LNCaP clone FGC (cell line): Measurements from ENCODE around the gene SHANK1.

Experiments
- DNase-seq: peaks from one replicate; pipeline ENCODE4 v3.0.0-alpha.2; 2011; ENCODE audit warnings: low read depth
- H3K4me3 ChIP-seq: 2 replicates; pipeline ENCODE4 v1.5.1; 2011; ENCODE audit warnings: mild to moderate bottlenecking, low read depth, low read length, control low read depth
- TF ChIP-seq, protein P1 (sequence below): IDR thresholded peaks from 2 replicates; pipeline ENCODE4 v1.5.1; 2012; ENCODE audit warnings: mild to moderate bottlenecking; ENCODE audit not compliant: control insufficient read depth, insufficient read depth; ENCODE audit errors: extremely low read depth

SHANK1 gene

DNA sequence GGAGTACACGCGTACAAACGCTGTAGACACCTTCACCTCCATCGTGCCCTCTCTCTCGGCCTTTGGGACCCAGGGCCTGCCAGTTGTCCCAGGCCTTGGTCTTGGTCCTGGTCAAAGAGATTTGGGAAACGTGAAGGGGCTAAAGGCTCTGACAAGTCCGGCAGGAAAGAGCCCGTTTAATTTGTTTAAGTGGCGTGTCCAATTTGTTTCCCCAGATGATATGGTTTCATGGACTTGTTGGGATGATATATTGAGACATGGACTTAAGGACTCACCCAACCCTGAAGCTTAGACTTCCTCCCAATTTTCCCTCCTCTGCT lies 6.3 kb upstream of the SHANK1 start:
- H3K4me3 ChIP-seq, result peak overlapping the region; percentile 84
- DNase-seq, result no peak
- TF ChIP-seq, protein P1, sequence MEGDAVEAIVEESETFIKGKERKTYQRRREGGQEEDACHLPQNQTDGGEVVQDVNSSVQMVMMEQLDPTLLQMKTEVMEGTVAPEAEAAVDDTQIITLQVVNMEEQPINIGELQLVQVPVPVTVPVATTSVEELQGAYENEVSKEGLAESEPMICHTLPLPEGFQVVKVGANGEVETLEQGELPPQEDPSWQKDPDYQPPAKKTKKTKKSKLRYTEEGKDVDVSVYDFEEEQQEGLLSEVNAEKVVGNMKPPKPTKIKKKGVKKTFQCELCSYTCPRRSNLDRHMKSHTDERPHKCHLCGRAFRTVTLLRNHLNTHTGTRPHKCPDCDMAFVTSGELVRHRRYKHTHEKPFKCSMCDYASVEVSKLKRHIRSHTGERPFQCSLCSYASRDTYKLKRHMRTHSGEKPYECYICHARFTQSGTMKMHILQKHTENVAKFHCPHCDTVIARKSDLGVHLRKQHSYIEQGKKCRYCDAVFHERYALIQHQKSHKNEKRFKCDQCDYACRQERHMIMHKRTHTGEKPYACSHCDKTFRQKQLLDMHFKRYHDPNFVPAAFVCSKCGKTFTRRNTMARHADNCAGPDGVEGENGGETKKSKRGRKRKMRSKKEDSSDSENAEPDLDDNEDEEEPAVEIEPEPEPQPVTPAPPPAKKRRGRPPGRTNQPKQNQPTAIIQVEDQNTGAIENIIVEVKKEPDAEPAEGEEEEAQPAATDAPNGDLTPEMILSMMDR, result no peak

DNA sequence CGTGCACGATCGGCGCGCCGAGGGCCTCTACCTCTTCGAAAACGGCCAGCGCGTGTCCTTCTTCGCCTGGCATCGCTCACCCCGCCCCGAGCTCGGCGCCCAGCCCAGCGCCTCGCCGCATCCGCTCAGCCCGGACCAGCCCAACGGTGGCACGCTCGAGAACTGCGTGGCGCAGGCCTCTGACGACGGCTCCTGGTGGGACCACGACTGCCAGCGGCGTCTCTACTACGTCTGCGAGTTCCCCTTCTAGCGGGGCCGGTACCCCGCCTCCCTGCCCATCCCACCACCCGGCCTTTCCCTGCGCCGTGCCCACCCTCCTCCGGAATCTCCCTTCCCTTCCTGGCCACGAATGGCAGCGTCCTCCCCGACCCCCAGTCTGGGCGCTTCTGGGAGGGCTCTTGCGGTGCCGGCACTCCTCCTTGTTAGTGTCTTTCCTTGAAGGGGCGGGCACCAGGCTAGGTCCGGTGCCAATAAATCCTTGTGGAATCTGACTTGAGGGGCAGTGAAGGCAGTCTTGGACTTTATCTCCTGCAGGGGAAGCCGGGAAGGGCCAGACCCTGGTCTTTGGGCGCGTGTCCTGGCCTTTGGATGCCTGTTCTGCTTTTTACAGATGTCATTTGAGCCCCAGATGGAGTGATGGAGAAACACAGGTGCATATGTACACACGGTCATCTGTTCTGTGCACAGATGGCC lies 5.8 kb upstream of the SHANK1 start:
- peak overlapping the region; percentile 84 for H3K4me3 ChIP-seq
- no peak for DNase-seq
- TF ChIP-seq, protein P1, result no peak

DNA sequence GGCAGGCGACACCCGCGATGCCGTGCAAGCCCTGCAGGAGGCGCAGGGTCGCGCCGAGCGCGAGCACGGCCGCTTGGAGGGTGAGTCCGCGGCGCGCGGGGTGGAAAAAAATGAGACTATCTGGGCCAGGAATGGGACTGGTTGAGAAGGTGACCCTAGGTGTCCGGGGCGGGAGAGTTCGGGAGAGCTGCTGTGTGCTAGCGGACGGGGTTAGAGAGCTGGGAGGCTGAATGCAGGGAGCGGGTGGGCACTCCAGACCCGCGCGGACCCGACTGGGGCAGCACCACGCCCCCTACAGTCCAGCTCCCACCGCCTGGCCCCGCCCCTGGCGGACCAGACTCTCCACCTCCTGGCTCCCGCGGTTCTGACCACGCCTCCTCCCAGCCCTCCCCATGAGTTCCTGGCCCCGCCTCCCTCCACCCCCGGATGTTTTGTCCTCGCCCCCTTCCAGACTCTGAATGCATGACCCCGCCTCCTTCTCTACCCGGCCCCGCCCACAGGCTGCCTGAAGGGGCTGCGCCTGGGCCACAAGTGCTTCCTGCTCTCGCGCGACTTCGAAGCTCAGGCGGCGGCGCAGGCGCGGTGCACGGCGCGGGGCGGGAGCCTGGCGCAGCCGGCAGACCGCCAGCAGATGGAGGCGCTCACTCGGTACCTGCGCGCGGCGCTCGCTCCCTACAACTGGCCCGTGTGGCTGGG lies 5.1 kb upstream of the SHANK1 start:
- TF ChIP-seq, protein P1, result peak; percentile 89
- peak overlapping the region; percentile 84 for H3K4me3 ChIP-seq
- peak; percentile 97 for DNase-seq

DNA sequence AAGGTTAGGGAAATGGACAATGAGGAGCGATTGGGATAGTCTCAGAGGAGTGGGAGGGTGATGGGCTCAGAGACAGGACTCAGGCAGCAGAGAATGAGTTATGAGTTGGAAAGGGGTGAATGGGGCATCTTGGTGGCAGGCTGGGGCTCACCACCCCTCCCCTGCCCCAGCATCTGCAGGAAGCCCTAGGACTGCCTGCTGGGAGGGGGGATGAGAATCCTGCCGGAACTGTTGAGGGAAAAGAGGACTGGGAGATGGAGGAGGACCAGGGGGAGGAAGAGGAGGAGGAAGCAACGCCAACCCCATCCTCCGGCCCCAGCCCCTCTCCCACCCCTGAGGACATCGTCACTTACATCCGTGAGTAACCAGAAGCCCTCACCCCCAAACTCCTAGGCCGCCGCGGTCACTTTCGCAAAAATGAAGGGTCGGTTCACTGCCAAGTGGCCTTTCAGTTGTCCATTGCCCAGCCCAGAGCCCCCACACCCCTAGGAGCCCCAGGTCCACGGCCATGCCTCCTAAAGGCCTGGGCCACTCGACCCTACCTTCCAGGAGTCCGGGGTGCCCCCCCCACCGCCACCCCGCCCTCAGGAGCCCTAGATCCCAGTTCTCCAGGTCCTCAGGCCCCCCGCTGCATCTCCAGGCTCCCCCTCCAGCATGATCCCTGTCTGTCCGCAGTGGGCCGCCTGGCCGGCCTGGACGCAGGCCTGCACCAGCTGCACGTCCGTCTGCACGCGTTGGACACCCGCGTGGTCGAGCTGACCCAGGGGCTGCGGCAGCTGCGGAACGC lies 4.3 kb upstream of the SHANK1 start:
- TF ChIP-seq, protein P1, result no peak
- peak overlapping the region; percentile 84 for H3K4me3 ChIP-seq
- no peak for DNase-seq

DNA sequence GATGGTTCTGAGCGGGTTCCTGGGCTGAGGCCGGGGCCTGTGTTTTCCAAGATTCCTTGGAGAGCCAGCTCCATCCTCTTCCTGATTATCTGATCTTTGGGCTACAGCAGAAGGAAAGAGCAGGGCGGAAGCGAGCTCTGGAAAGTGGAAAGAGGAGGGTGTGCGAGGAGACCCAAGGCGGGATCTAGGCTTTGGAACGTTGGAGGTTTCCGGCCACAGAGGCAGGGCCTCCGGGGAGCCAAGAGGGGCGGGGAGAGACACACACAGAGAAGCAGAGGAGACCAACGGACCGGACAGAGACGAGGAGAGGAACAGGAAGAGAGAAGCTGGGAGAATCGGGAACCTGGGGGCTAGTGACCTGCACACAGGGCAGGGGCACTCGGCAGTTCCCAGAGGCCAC lies 3.5 kb upstream of the SHANK1 start, which contains the start of gene CLEC11A:
Gene CLEC11A, plus strand, starts transcription at position 296 of the 400 bp plus-strand sequence. CDS start 162 bp downstream, outside the sequence.
- no peak for DNase-seq
- H3K4me3 ChIP-seq, result peak within 1 kb of the TSS; percentile 84
- TF ChIP-seq, protein P1, result no peak

DNA sequence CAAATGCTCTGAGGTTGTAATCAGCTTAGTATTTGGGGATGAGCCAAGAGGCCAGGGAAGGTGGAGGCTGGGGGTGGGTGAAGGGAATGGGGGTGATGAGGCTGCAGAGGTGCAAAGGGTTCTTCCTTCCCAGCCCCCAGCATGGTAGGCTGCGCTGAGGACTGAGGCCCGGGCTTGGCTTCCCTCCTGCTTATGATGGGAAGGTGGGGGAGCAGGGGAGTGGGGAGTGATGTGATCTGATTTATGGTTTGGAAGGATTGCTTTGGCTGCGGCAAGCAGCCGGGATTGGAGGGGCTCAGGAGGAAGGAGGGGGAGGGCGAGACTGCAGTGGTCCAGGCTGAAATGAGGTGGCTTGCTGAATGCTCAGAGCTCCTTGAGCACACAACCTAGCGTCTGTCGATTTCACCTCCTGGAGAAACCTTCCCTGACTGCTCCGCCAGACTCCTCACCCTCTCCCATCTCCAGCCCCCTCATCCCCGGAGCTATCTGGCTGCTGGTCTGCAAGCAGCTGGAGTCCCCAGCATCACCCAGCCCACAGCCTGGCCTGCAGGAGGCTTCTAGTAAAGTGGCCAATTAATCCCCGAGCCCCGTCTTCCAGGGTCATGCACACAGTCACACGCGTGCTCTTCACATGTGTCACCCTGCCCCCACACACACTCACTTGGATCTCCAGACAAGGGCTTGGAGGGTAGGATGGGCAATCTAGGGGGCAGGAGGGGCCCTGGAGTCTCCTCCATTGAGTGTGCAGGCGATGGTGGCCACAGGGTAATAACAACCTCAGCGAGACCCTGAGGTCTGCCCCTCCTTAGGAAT lies 2.8 kb upstream of the SHANK1 start:
- TF ChIP-seq, protein P1, result no peak
- H3K4me3 ChIP-seq, result no peak overlapping the region
- no peak for DNase-seq
